GM18505 (cell line): ENCODE data around the gene PDZD8.
"Not testable (repeated sequence)": the region's sequence is repeated elsewhere in the genome, so short reads cannot be mapped to it uniquely, and the experiment has no call there.

Experiments used
- ATAC-seq: cut with Tn5 transposase; IDR thresholded peaks from one replicate; pipeline ENCODE4 v1.9.1; 2021; ENCODE audit not compliant: unreplicated experiment
- POLR2A ChIP-seq: IDR thresholded peaks from 4 replicates; pipeline ENCODE4 v1.6.1; 2011; ENCODE audit warnings: borderline replicate concordance; ENCODE audit not compliant: insufficient read depth, insufficient read length; ENCODE audit errors: extremely low read depth

The PDZD8 gene

GRCh38 chr10:117322260-117322659, 53.0 kb downstream of the PDZD8 start:
- no peak for ATAC-seq
- no peak for TF ChIP-seq POLR2A

- no peak for ATAC-seq
- no peak for TF ChIP-seq POLR2A
Observed at GRCh38 chr10:117320050-117320665, 55.1 kb downstream of the PDZD8 start.

GRCh38 chr10:117318909-117319308, 56.3 kb downstream of the PDZD8 start:
- TF ChIP-seq POLR2A = no peak
- ATAC-seq = no peak

GRCh38 chr10:117316701-117317100, 58.5 kb downstream of the PDZD8 start:
- no peak for TF ChIP-seq POLR2A
- no peak for ATAC-seq

GRCh38 chr10:117313641-117314040, 61.6 kb downstream of the PDZD8 start:
- no peak for TF ChIP-seq POLR2A
- no peak for ATAC-seq

GRCh38 chr10:117312430-117312829, 62.8 kb downstream of the PDZD8 start:
- TF ChIP-seq POLR2A = no peak
- no peak for ATAC-seq

GRCh38 chr10:117311261-117311660, 64.0 kb downstream of the PDZD8 start:
- ATAC-seq = no peak
- TF ChIP-seq POLR2A = no peak

GRCh38 chr10:117306674-117307073, 68.6 kb downstream of the PDZD8 start:
- ATAC-seq = no peak
- TF ChIP-seq POLR2A = no peak

- not testable (repeated sequence) for ATAC-seq
Observed at GRCh38 chr10:117303451-117303850, 71.8 kb downstream of the PDZD8 start.

- no peak for ATAC-seq
- no peak for TF ChIP-seq POLR2A
Observed at GRCh38 chr10:117300671-117301070, 74.6 kb downstream of the PDZD8 start.

GRCh38 chr10:117299435-117299834, 75.8 kb downstream of the PDZD8 start:
- TF ChIP-seq POLR2A = no peak
- ATAC-seq = no peak

GRCh38 chr10:117298219-117298618, 77.0 kb downstream of the PDZD8 start:
- ATAC-seq = no peak
- no peak for TF ChIP-seq POLR2A

- TF ChIP-seq POLR2A = no peak
- no peak for ATAC-seq
Observed at GRCh38 chr10:117294735-117295134, 80.5 kb downstream of the PDZD8 start.

GRCh38 chr10:117294039-117294645, 81.1 kb downstream of the PDZD8 start:
- no peak for TF ChIP-seq POLR2A
- no peak for ATAC-seq

GRCh38 chr10:117290872-117291271, 84.4 kb downstream of the PDZD8 start:
- not testable (repeated sequence) for ATAC-seq
